Activated naive CD8-positive, alpha-beta T cell treated with anti-CD3 and anti-CD28 coated beads for 36 hours (primary cell): Measurements from ENCODE around the gene ABHD6. TPM values are rescaled to one million over a fixed set of nuclear protein-coding genes. Genes with fewer than 3 reads are reported as not detected.
"Not testable (repeated sequence)": the region's sequence is repeated elsewhere in the genome, so short reads cannot be mapped to it uniquely, and the experiment has no call there.

ENCODE experiments used
- DNase-seq: peaks from one replicate; pipeline ENCODE4 v3.0.0; 2021
- H3K27ac Mint-ChIP-seq: one replicate; pipeline ENCODE4 v1.8.0; 2022; ENCODE audit warnings: mild to moderate bottlenecking, moderate library complexity, mixed read lengths
- H3K27me3 Mint-ChIP-seq: one replicate; pipeline ENCODE4 v1.8.0; 2022; ENCODE audit warnings: mild to moderate bottlenecking, mixed read lengths
- H3K36me3 Mint-ChIP-seq: one replicate; pipeline ENCODE4 v1.8.0; 2021; ENCODE audit warnings: mild to moderate bottlenecking, mixed read lengths
- H3K4me1 Mint-ChIP-seq: one replicate; pipeline ENCODE4 v1.8.0; 2021; ENCODE audit warnings: mixed read lengths
- H3K4me3 Mint-ChIP-seq: one replicate; pipeline ENCODE4 v1.8.0; 2022; ENCODE audit warnings: mild to moderate bottlenecking, moderate library complexity, mixed read lengths
- H3K9me3 Mint-ChIP-seq: one replicate; pipeline ENCODE4 v1.8.0; 2022; ENCODE audit warnings: mixed read lengths
- total RNA-seq, 2 experiments: library from RNA; stranded (reverse); gene quantifications; one replicate each; pipeline ENCODE4 v1.2.3, GENCODE V29; 2021

The ABHD6 gene
- total RNA-seq: 1 to 10 TPM; 6.0 to 6.4 TPM

- Mint-ChIP-seq H3K4me3 (peak within 1 kb of the TSS; percentile 89), H3K27ac (peak within 1 kb of the TSS; percentile 77), H3K9me3 (no peaks in the 10 kb centered on the region), H3K27me3 (peaks cover 19% of the 10 kb centered on the region), H3K4me1 (peaks cover 21% of the 10 kb centered on the region), H3K36me3 (no peaks in the 10 kb centered on the region)
- DNase-seq: peak; percentile 86
Observed at GRCh38 chr3:58237238-58237940, at the start of gene ABHD6. TSS of gene ABHD6 (plus strand) at chr3:58237792. CDS start at chr3:58256587, 18,795 bp downstream.

DNA sequence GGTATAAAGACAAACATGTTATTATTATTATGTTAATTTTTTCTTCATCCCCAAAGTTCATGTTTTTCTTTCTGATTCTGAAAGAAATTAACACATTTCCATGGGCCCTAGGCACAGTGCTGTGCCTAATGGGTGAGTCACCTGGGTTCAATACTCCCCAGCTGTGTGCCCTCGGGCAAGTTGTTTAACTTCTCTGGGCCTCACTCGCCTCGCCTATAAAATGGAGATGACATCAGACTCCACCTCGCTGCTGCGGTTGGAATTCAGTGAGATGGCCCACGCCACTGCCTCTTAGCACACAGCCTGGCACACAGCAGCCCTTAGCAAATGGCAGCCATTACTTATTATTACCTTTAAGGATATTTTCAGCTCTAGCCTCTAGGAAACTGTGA, 49.4 kb upstream of the ABHD6 start:
- H3K36me3 Mint-ChIP-seq: no peaks in the 10 kb centered on the region
- H3K9me3 Mint-ChIP-seq: no peaks in the 10 kb centered on the region
- no peak for DNase-seq
- H3K4me1 Mint-ChIP-seq: peaks cover 4% of the 10 kb centered on the region
- H3K27me3 Mint-ChIP-seq: no peaks in the 10 kb centered on the region
- no peak overlapping the region for H3K4me3 Mint-ChIP-seq
- H3K27ac Mint-ChIP-seq: no peak overlapping the region

DNA sequence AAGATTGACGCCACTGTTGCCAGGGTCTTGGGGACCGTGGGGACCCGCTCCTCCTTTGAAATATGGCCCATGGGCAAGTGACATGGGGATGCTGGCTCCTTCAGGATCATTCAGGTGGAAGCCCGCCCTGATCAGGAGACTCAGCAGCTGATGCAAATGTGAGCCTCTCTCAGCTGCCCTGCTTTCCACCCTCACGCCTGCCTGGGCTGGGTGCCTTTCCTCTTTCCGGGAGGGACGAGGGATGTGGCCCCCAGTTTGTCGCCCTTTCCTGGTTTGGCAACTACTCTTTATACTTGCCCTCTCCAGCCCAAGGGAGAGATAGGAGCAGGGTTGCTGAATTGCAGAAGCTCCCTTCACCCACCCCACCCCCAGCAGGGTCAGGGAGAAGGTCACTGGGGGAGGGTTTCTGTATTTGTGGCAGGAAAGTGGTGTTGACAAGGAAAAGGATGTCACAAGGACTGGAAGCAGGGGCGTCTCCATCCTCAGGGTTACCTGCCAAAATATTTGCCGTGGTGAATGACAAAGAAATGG, 48.6 kb upstream of the ABHD6 start:
- Mint-ChIP-seq H3K4me1 (peaks cover 4% of the 10 kb centered on the region), H3K9me3 (no peaks in the 10 kb centered on the region), H3K27me3 (no peaks in the 10 kb centered on the region), H3K4me3 (no peak overlapping the region), H3K27ac (no peak overlapping the region), H3K36me3 (no peaks in the 10 kb centered on the region)
- DNase-seq: no peak

GRCh38 chr3:58189691-58190090, 47.9 kb upstream of the ABHD6 start:
- Mint-ChIP-seq H3K4me1 (peaks cover 4% of the 10 kb centered on the region), H3K4me3 (no peak overlapping the region), H3K27me3 (no peaks in the 10 kb centered on the region), H3K36me3 (no peaks in the 10 kb centered on the region), H3K27ac (no peak overlapping the region), H3K9me3 (no peaks in the 10 kb centered on the region)
- no peak for DNase-seq

DNA sequence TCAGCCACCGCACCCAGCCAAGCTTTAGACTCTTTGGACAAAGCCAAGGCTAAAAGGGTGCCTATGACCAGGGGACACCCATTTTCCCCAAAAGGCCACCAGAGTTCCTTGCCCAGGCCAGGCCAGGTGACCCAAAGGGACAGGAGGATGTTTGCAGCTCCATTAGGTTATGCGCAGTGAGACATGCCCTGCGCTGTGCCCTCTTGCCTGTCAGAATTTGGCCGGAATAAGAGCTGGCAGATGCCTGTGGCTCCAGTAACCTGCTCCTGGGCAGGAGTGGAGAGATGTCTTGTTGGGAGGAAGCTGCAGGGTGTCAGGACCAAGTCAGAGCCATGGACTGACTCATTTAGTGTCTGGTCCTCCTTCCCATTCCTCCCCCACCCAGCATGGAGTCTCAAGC, 47.3 kb upstream of the ABHD6 start:
- no peak for DNase-seq
- no peak overlapping the region for H3K4me3 Mint-ChIP-seq
- H3K27ac Mint-ChIP-seq: no peak overlapping the region
- H3K9me3 Mint-ChIP-seq: no peaks in the 10 kb centered on the region
- H3K36me3 Mint-ChIP-seq: no peaks in the 10 kb centered on the region
- H3K27me3 Mint-ChIP-seq: no peaks in the 10 kb centered on the region
- H3K4me1 Mint-ChIP-seq: peaks cover 4% of the 10 kb centered on the region

DNA sequence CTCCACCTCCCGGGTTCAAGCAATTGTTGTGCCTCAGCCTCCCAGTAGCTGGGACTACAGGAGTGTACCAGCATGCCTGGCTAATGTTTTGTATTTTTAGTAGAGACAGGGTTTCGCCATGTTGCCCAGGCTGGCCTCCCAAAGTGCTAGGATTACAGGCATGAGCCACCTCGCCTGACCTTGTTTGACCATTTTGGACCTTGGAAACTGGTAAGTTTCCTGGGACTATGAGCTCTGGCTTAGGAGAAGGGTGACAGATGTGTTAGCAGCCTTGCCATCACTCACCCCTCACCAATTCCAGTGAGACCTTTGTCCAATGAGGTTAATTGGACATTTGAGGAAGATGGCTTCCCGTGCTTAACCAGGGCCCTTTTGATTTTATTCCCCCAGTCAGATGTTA, 46.7 kb upstream of the ABHD6 start:
- Mint-ChIP-seq H3K9me3 (no peaks in the 10 kb centered on the region), H3K36me3 (no peaks in the 10 kb centered on the region)
- no peak for DNase-seq

GRCh38 chr3:58191361-58191991, 46.1 kb upstream of the ABHD6 start:
- H3K4me1 Mint-ChIP-seq: peaks cover 4% of the 10 kb centered on the region
- H3K9me3 Mint-ChIP-seq: no peaks in the 10 kb centered on the region
- H3K4me3 Mint-ChIP-seq: no peak overlapping the region
- no peaks in the 10 kb centered on the region for H3K27me3 Mint-ChIP-seq
- no peak for DNase-seq
- no peak overlapping the region for H3K27ac Mint-ChIP-seq
- no peaks in the 10 kb centered on the region for H3K36me3 Mint-ChIP-seq

More for the DNA sequence above, 46.7 kb upstream of the ABHD6 start:
- Mint-ChIP-seq H3K4me3 (no peak overlapping the region), H3K27me3 (no peaks in the 10 kb centered on the region), H3K27ac (no peak overlapping the region), H3K4me1 (peaks cover 4% of the 10 kb centered on the region)

DNA sequence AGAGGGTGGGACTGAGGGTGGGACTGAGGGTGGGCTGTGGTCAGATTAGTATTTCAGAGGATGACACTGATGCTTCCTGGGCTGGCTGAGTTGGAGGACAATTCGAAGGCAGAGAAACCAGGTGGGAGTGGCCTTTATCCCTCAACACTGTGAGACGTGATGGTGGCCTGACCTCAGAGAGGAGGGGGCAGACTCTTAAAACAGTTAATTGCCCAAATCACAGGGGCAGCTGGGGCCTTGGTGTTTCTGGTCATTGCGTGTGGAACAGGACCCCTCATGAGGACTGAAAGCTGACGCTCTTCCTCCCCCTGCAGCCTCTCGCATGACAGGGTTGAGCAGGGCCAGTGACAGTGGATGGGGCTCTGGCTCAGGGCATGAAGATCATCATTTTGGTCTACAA, 45.5 kb upstream of the ABHD6 start:
- Mint-ChIP-seq H3K36me3 (no peaks in the 10 kb centered on the region), H3K4me1 (peaks cover 4% of the 10 kb centered on the region), H3K4me3 (no peak overlapping the region), H3K27ac (peak overlapping the region; percentile 23), H3K9me3 (no peaks in the 10 kb centered on the region), H3K27me3 (no peaks in the 10 kb centered on the region)
- no peak for DNase-seq

GRCh38 chr3:58193682-58194407, 43.7 kb upstream of the ABHD6 start:
- no peak overlapping the region for H3K4me3 Mint-ChIP-seq
- no peak for DNase-seq
- no peak overlapping the region for H3K27ac Mint-ChIP-seq
- no peaks in the 10 kb centered on the region for H3K9me3 Mint-ChIP-seq
- no peaks in the 10 kb centered on the region for H3K36me3 Mint-ChIP-seq
- H3K27me3 Mint-ChIP-seq: no peaks in the 10 kb centered on the region
- H3K4me1 Mint-ChIP-seq: no peaks in the 10 kb centered on the region

DNA sequence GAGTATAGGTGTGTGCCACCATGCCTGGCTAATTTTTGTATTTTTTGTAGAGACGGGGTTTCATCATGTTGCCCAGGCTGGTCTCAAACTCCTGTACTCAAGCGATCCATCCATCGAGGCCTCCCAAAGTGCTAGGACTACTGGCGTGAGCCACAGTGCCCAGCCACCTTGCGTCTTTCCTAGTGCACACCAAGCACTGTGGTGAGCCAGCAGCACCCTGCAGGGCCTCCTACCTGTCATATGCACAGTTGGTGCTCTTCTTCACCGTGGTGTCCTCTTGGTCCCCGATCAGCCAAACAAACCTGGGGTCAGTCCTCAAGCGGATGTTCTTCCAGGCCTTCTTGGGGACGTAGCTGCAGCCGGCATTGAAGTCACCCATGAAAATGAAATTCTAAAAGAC, 40.0 kb upstream of the ABHD6 start:
- H3K4me3 Mint-ChIP-seq: no peak overlapping the region
- peak overlapping the region; percentile 32 for H3K27ac Mint-ChIP-seq
- peaks cover 9% of the 10 kb centered on the region for H3K27me3 Mint-ChIP-seq
- peaks cover 7% of the 10 kb centered on the region for H3K9me3 Mint-ChIP-seq
- H3K36me3 Mint-ChIP-seq: peaks cover 3% of the 10 kb centered on the region
- no peak for DNase-seq
- H3K4me1 Mint-ChIP-seq: peaks cover 8% of the 10 kb centered on the region

DNA sequence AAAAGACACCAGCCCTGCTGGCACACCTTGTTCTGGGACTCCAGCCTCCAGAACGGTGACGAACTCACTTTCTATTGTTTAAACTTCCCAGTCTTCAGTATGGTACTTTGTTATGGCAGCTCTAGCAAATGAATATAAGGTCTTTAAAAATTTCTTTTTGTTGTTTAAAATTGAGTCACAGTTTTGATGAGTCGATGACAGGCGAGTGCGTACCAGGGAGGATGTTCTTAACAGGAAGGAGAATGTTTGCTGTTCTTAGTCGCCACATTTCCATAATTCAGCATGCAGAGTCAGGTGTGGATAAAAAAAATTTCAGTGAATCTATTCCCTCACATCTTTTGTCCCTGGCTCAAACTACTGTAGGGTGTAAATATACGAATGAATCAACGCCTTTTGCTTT, 39.2 kb upstream of the ABHD6 start:
- H3K36me3 Mint-ChIP-seq: peaks cover 3% of the 10 kb centered on the region
- no peak overlapping the region for H3K4me3 Mint-ChIP-seq
- H3K27ac Mint-ChIP-seq: no peak overlapping the region
- peaks cover 8% of the 10 kb centered on the region for H3K4me1 Mint-ChIP-seq
- peaks cover 14% of the 10 kb centered on the region for H3K27me3 Mint-ChIP-seq
- no peak for DNase-seq
- H3K9me3 Mint-ChIP-seq: peaks cover 10% of the 10 kb centered on the region

DNA sequence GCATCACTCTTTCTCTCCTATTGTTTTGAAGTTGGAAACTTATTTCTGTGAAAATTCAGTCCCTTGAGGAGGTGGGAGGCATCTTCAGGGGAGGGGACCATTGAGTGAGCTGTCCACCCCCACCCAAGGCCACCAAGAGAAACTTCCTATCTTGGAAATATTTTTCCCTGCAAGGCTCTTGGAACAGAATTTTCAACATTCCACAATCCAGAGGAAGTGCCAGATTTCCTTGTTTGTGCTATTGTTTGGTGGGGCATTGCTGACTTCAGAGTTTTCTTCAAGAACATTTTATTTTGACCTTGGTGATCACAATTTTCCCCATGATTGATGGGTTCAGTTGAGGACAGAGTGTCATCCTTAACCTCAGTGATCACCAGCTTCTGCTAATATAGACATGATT, 38.8 kb upstream of the ABHD6 start:
- no peak overlapping the region for H3K27ac Mint-ChIP-seq
- DNase-seq: no peak
- peaks cover 10% of the 10 kb centered on the region for H3K9me3 Mint-ChIP-seq
- peaks cover 8% of the 10 kb centered on the region for H3K4me1 Mint-ChIP-seq
- H3K36me3 Mint-ChIP-seq: peaks cover 3% of the 10 kb centered on the region
- H3K4me3 Mint-ChIP-seq: no peak overlapping the region
- H3K27me3 Mint-ChIP-seq: peaks cover 14% of the 10 kb centered on the region

- DNase-seq: no peak
- Mint-ChIP-seq H3K27ac (no peak overlapping the region), H3K9me3 (peaks cover 10% of the 10 kb centered on the region), H3K36me3 (peaks cover 3% of the 10 kb centered on the region), H3K4me3 (no peak overlapping the region), H3K27me3 (peaks cover 14% of the 10 kb centered on the region), H3K4me1 (peaks cover 8% of the 10 kb centered on the region)
Observed at GRCh38 chr3:58200121-58200709, 37.4 kb upstream of the ABHD6 start.

GRCh38 chr3:58200846-58201355, 36.7 kb upstream of the ABHD6 start:
- DNase-seq: no peak
- H3K4me1 Mint-ChIP-seq: peaks cover 8% of the 10 kb centered on the region
- no peak overlapping the region for H3K27ac Mint-ChIP-seq
- H3K9me3 Mint-ChIP-seq: peaks cover 10% of the 10 kb centered on the region
- peaks cover 14% of the 10 kb centered on the region for H3K27me3 Mint-ChIP-seq
- H3K36me3 Mint-ChIP-seq: peaks cover 3% of the 10 kb centered on the region
- H3K4me3 Mint-ChIP-seq: no peak overlapping the region

GRCh38 chr3:58201451-58201850, 36.1 kb upstream of the ABHD6 start:
- H3K36me3 Mint-ChIP-seq, H3K27ac Mint-ChIP-seq, H3K4me1 Mint-ChIP-seq, DNase-seq, H3K4me3 Mint-ChIP-seq, H3K9me3 Mint-ChIP-seq: not testable (repeated sequence)
- peaks cover 14% of the 10 kb centered on the region for H3K27me3 Mint-ChIP-seq
